ENCODE measurements around the gene SPAM1.
"Not testable (repeated sequence)": the region's sequence is repeated elsewhere in the genome, so short reads cannot be mapped to it uniquely, and the experiment has no call there.

The SPAM1 gene

DNA sequence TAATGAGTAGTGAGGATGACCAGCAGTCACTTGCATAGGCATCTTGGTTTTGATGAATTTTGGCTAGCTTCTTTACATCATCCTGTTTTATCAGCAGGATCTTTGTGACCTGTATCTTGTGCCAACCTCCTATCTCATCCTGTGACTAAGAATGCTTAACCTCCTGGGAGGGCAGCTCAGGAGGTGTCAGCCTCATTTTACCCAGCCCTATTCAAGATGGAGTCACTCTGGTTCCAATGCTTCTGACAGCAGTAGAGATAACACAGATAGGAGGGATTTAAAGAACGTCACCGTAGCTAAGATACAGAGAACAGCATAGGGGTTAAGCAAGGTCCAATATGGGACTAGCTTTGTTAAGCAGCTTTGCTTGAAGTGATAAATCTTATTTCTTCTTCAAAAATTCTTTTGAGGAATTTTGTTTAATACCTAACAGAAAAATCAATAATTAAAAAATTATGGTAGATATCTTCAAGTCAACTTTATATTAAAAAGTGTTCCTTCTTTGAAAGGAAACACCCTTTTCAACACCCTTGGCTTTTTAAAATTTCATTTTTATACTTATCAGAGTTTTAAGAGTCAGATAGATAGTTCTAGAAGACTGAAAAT lies 68.0 kb downstream of the SPAM1 start:
- Histone ChIP-seq H3K36me3 (ENCODE audit: control insufficient read depth, insufficient read depth, low read length) (no peaks in the 10 kb centered on the region), H3K4me3 (ENCODE audit: low read depth, low read length) (no peak overlapping the region), H3K27ac (ENCODE audit: low read depth, low read length) (no peak overlapping the region), H3K27me3 (ENCODE audit: control insufficient read depth, insufficient read depth, low read length) (no peaks in the 10 kb centered on the region), H3K9ac (ENCODE audit: low read length) (no peak overlapping the region), H3K9me3 (ENCODE audit: control insufficient read depth, insufficient read depth, low read depth, low read length) (no peaks in the 10 kb centered on the region; the same call in 1 of the 2 replicates), H3K4me1 (ENCODE audit: control insufficient read depth, insufficient read depth, low read length) (peaks cover 20% of the 10 kb centered on the region)

DNA sequence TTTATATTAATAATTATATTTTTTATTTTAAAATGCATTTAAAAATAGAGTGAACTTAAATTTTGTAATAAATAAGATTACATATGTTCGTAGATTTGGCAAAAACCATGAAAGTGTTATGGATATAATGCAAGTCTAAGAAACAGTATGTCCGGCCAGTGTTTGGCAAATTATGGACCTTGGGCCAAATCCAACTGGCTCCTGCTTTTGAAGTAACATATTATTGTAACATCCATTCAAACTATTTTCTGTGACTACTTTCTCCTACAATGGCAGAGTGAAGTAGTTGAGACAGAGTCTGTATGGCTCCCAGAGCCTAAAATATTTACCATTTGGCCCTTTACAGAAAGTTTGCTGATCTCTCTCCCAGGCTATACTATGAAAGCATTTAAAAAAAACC lies 69.0 kb downstream of the SPAM1 start:
- H3K27ac ChIP-seq (ENCODE audit: low read depth, low read length), result peak overlapping the region; percentile 66; the same call in 1 of the 2 replicates
- H3K9me3 ChIP-seq (ENCODE audit: control insufficient read depth, insufficient read depth, low read depth, low read length), result no peaks in the 10 kb centered on the region; the same call in 1 of the 2 replicates
- peaks cover 20% of the 10 kb centered on the region for H3K4me1 ChIP-seq (ENCODE audit: control insufficient read depth, insufficient read depth, low read length)
- no peaks in the 10 kb centered on the region; the same call in 1 of the 2 replicates for H3K36me3 ChIP-seq (ENCODE audit: control insufficient read depth, insufficient read depth, low read length)
- no peak overlapping the region for H3K9ac ChIP-seq (ENCODE audit: low read length)
- H3K27me3 ChIP-seq (ENCODE audit: control insufficient read depth, insufficient read depth, low read length), result no peaks in the 10 kb centered on the region
- H3K4me3 ChIP-seq (ENCODE audit: low read depth, low read length), result no peak overlapping the region

DNA sequence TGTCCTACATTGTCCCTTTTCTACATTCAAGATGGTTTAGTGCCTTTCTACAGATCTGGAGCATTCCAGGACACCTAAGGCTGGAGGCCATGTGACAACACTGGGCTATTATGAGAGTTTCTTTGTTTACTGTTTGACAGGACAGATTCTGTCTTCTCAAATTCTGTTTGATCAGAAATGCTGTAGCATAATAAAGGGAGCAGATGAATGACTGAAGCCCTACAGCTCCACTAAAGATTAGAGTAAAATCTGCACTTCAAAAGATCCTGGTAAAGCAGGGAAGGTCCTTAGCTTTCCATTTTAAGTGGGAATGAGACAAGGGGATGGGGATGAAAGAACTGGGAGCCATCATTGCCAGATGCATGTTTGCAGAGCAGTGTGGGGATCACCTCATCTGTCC lies 69.4 kb downstream of the SPAM1 start:
- Histone ChIP-seq H3K9ac (ENCODE audit: low read length) (no peak overlapping the region), H3K9me3 (ENCODE audit: control insufficient read depth, insufficient read depth, low read depth, low read length) (no peaks in the 10 kb centered on the region; the same call in 1 of the 2 replicates), H3K27me3 (ENCODE audit: control insufficient read depth, insufficient read depth, low read length) (no peaks in the 10 kb centered on the region), H3K27ac (ENCODE audit: low read depth, low read length) (peak overlapping the region; percentile 66; the same call in 1 of the 2 replicates), H3K4me3 (ENCODE audit: low read depth, low read length) (no peak overlapping the region; the same call in 1 of the 2 replicates), H3K4me1 (ENCODE audit: control insufficient read depth, insufficient read depth, low read length) (peaks cover 20% of the 10 kb centered on the region), H3K36me3 (ENCODE audit: control insufficient read depth, insufficient read depth, low read length) (no peaks in the 10 kb centered on the region; the same call in 1 of the 2 replicates)

DNA sequence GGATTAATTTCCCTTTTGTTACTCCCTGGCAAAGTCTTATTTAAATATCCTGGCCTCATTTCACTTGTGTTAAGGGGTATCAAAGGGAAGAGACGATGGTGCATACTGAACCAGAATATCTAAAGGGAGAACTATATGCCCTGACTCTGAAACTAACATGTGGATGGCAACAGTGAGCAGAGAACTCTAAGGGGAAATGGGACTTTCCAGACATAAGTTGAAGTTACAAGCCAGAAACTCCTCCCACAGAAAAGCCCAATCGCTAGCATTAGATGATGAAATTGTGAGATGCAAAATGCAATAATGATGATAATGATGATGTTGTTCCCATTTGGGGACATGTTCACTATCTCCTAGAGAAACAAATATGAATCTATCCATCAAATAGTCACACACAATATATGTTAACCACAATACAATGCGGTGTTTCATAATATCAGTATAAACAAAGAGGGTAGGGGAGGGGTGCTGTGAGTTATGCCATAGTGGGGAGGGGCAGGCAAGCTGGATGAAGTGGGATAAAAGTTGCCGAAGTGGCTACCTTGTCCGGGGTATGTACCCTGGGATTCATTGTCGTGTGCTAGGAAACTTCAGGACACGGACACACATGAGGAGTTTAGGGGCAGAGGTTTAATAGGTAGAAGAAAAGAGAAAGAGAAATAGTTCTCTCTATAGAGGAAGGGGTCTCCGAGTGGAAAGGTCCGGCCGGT lies 70.7 kb downstream of the SPAM1 start:
- H3K4me3 ChIP-seq (ENCODE audit: low read depth, low read length), result no peak overlapping the region; the same call in 1 of the 2 replicates
- H3K36me3 ChIP-seq (ENCODE audit: control insufficient read depth, insufficient read depth, low read length), result peaks cover 4% of the 10 kb centered on the region; the same call in 1 of the 2 replicates
- peak overlapping the region; percentile 4 for H3K9ac ChIP-seq (ENCODE audit: low read length)
- peaks cover 20% of the 10 kb centered on the region for H3K4me1 ChIP-seq (ENCODE audit: control insufficient read depth, insufficient read depth, low read length)
- H3K27me3 ChIP-seq (ENCODE audit: control insufficient read depth, insufficient read depth, low read length), result no peaks in the 10 kb centered on the region
- H3K27ac ChIP-seq (ENCODE audit: low read depth, low read length), result peak overlapping the region; percentile 5; the same call in 1 of the 2 replicates
- peaks cover 4% of the 10 kb centered on the region; the same call in 1 of the 2 replicates for H3K9me3 ChIP-seq (ENCODE audit: control insufficient read depth, insufficient read depth, low read depth, low read length)

DNA sequence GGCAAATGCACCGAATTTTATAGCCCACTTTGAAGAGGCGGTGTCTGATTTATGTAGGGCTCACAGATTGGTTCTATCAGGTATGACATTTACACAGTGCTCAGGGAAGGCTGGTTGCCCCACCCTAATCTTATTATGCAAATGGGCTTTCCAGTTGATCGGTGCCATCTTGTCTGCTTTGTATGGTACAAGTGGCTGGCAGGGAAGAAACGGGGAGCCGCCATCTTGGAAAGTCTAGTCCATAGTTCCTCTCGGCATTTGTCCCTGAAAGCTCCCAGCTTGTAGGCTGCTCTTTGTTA lies 71.2 kb downstream of the SPAM1 start:
- Histone ChIP-seq H3K4me3 (ENCODE audit: low read depth, low read length) (no peak overlapping the region), H3K4me1 (ENCODE audit: control insufficient read depth, insufficient read depth, low read length) (peaks cover 20% of the 10 kb centered on the region), H3K27me3 (ENCODE audit: control insufficient read depth, insufficient read depth, low read length) (no peaks in the 10 kb centered on the region), H3K9ac (ENCODE audit: low read length) (no peak overlapping the region), H3K9me3 (ENCODE audit: control insufficient read depth, insufficient read depth, low read depth, low read length) (peaks cover 9% of the 10 kb centered on the region; the same call in 1 of the 2 replicates), H3K36me3 (ENCODE audit: control insufficient read depth, insufficient read depth, low read length) (peaks cover 4% of the 10 kb centered on the region; the same call in 1 of the 2 replicates), H3K27ac (ENCODE audit: low read depth, low read length) (no peak overlapping the region)

DNA sequence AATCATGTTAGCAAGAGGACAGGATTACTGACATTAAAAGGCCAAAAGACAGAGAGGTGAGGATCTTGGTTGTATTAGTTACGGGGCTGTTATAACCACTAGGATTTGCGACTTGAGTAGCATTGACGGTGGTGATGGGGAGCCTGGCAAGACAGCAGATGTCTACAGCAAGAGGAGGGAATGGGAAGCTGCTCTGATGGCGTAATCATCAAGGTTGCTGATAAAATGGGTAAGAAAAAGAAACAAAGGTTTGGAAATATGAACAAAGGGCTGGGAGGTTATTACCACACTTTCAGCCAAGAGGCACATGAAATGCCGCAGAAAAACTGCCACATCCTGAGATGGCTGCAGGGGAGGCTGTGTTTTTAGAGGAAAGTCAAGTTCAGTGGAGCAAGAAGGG lies 73.9 kb downstream of the SPAM1 start:
- H3K9me3 ChIP-seq (ENCODE audit: control insufficient read depth, insufficient read depth, low read depth, low read length), result peaks cover 21% of the 10 kb centered on the region; the same call in 1 of the 2 replicates
- no peaks in the 10 kb centered on the region for H3K27me3 ChIP-seq (ENCODE audit: control insufficient read depth, insufficient read depth, low read length)
- H3K27ac ChIP-seq (ENCODE audit: low read depth, low read length), result no peak overlapping the region
- no peak overlapping the region for H3K4me3 ChIP-seq (ENCODE audit: low read depth, low read length)
- H3K36me3 ChIP-seq (ENCODE audit: control insufficient read depth, insufficient read depth, low read length), result peaks cover 4% of the 10 kb centered on the region; the same call in 1 of the 2 replicates
- no peak overlapping the region for H3K9ac ChIP-seq (ENCODE audit: low read length)
- peaks cover 20% of the 10 kb centered on the region for H3K4me1 ChIP-seq (ENCODE audit: control insufficient read depth, insufficient read depth, low read length)

DNA sequence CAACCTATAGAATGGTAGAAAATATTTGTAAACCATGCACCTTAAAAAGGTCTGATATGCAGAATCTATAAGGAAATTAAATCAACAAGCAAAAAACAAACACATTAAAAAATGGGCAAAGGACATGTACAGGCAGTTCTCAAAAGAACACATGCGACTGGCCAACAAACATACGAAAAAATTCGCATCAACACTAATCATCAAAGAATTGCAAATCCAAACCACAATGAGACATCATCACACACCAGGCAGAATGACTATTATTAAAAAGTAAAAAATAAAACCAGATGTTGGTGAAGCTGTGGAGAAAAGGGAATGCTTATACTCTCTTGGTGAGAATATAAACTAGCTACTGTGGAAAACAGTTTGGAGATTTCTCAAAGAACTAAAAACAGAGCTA lies 74.7 kb downstream of the SPAM1 start:
- H3K9me3 ChIP-seq (ENCODE audit: control insufficient read depth, insufficient read depth, low read depth, low read length), result peaks cover 21% of the 10 kb centered on the region; the same call in 1 of the 2 replicates
- H3K27me3 ChIP-seq (ENCODE audit: control insufficient read depth, insufficient read depth, low read length), result no peaks in the 10 kb centered on the region
- H3K36me3 ChIP-seq (ENCODE audit: control insufficient read depth, insufficient read depth, low read length), result peaks cover 4% of the 10 kb centered on the region; the same call in 1 of the 2 replicates
- peaks cover 12% of the 10 kb centered on the region for H3K4me1 ChIP-seq (ENCODE audit: control insufficient read depth, insufficient read depth, low read length)
- no peak overlapping the region for H3K4me3 ChIP-seq (ENCODE audit: low read depth, low read length)
- H3K9ac ChIP-seq (ENCODE audit: low read length), result no peak overlapping the region
- no peak overlapping the region for H3K27ac ChIP-seq (ENCODE audit: low read depth, low read length)

DNA sequence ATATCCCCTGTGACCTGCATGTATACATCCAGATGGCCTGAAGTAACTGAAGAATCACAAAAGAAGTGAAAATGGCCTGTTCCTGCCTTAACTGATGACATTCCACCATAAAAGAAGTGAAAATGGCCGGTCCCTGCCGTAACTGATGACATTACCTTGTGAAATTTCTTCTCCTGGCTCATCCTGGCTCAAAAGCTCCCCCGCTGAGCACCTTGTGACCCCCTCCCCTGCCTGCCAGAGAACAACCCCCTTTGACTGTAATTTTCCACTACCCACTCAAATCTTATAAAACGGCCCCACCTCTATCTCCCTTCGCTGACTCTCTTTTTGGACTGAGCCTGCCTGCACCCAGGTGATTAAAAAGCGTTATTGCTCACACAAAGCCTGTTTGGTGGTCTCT lies 83.3 kb downstream of the SPAM1 start:
- not testable (repeated sequence) for H3K4me3 ChIP-seq (ENCODE audit: low read depth, low read length)
- peak overlapping the region; percentile 67; the same call in 1 of the 2 replicates for H3K27ac ChIP-seq (ENCODE audit: low read depth, low read length)

DNA sequence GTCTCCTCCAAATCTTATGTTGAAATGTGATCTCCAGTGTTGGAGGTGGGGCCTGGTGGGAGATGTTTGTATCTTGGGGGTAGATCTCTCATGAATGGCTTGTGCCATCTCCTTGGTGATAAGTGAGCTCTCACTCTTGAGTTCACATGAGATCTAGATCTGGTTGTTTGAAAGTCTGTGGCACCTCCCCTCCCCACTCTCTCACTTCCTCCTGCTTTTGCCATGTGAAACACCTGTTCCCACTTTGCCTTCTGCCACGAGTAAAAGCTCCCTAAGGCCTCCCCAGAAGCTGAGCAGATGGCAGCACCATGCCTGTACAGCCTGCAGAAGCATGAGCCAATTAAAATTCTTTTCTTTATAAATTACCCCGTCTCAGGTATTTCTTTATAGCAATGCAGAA lies 84.3 kb downstream of the SPAM1 start:
- H3K9me3 ChIP-seq (ENCODE audit: control insufficient read depth, insufficient read depth, low read depth, low read length), result 0 out of 2 replicates have a peak, but pooled peaks cover 4% of the 10 kb centered on the region
- no peaks in the 10 kb centered on the region for H3K36me3 ChIP-seq (ENCODE audit: control insufficient read depth, insufficient read depth, low read length)
- no peak overlapping the region for H3K4me3 ChIP-seq (ENCODE audit: low read depth, low read length)
- no peak overlapping the region for H3K9ac ChIP-seq (ENCODE audit: low read length)
- peaks cover 26% of the 10 kb centered on the region for H3K4me1 ChIP-seq (ENCODE audit: control insufficient read depth, insufficient read depth, low read length)
- H3K27me3 ChIP-seq (ENCODE audit: control insufficient read depth, insufficient read depth, low read length), result no peaks in the 10 kb centered on the region
- H3K27ac ChIP-seq (ENCODE audit: low read depth, low read length), result no peak overlapping the region

More for the DNA sequence above, 83.3 kb downstream of the SPAM1 start:
- not testable (repeated sequence) for H3K36me3 ChIP-seq (ENCODE audit: control insufficient read depth, insufficient read depth, low read length); H3K27me3 ChIP-seq (ENCODE audit: control insufficient read depth, insufficient read depth, low read length); H3K9me3 ChIP-seq (ENCODE audit: control insufficient read depth, insufficient read depth, low read depth, low read length)
- Histone ChIP-seq H3K4me1 (ENCODE audit: control insufficient read depth, insufficient read depth, low read length) (peaks cover 26% of the 10 kb centered on the region), H3K9ac (ENCODE audit: low read length) (peak overlapping the region; percentile 60)
